Measurements from ENCODE around the gene RPUSD3.
"Not testable (repeated sequence)": the region's sequence is repeated elsewhere in the genome, so short reads cannot be mapped to it uniquely, and the experiment has no call there.

- not testable (repeated sequence) for TF ChIP-seq CTCF (IDR thresholded peaks at IDR 0.05 in 8 of 11, conservative IDR thresholded peaks at IDR 0.05 in 3 of 11); POLR2AphosphoS5 (IDR thresholded peaks at IDR 0.05)
These were observed 32.4 kb upstream of the RPUSD3 start for GRCh38 chr3:9876255-9876654.

Data from spleen (tissue), 7 donors.